Mesenchymal stem cell (in vitro differentiated cells and primary cell): Measurements from ENCODE around the gene RNASE13.

Source experiments
- DNase-seq: peaks from one replicate; pipeline ENCODE4 v3.0.0-alpha.2; 2013
- H2AFZ ChIP-seq: one replicate; pipeline ENCODE4 v1.6.1; 2013; ENCODE audit warnings: low read depth, mild to moderate bottlenecking, control low read depth, inconsistent platforms, low read length, moderate library complexity
- H2AK5ac ChIP-seq: 2 replicates; pipeline ENCODE4 v1.6.1; 2013; ENCODE audit warnings: low read length, moderate library complexity, mild to moderate bottlenecking, inconsistent platforms; ENCODE audit not compliant: severe bottlenecking
- H2BK120ac ChIP-seq: one replicate; pipeline ENCODE4 v1.6.1; 2013; ENCODE audit warnings: low read depth, mild to moderate bottlenecking, inconsistent platforms, low read length, moderate library complexity
- H2BK12ac ChIP-seq, 2 experiments: one replicate each; pipeline ENCODE4 v1.6.1; 2013; ENCODE audit warnings: inconsistent platforms in 2 of 2, low read length in 2 of 2, mild to moderate bottlenecking in 2 of 2, moderate library complexity in 2 of 2, control low read depth in 1 of 2
- H2BK15ac ChIP-seq: one replicate; pipeline ENCODE4 v1.6.1; 2013; ENCODE audit warnings: mild to moderate bottlenecking, low read depth, inconsistent platforms; ENCODE audit not compliant: poor library complexity, severe bottlenecking
- H2BK5ac ChIP-seq: 2 replicates; pipeline ENCODE4 v1.6.1; 2013; ENCODE audit warnings: low read depth, mild to moderate bottlenecking, low read length, control low read depth, inconsistent platforms; ENCODE audit not compliant: poor library complexity, severe bottlenecking
- H3K14ac ChIP-seq, 2 experiments: one replicate each; pipeline ENCODE4 v1.6.1; 2013; ENCODE audit warnings: inconsistent platforms in 2 of 2, low read length in 2 of 2, control low read depth in 1 of 2, mild to moderate bottlenecking in 1 of 2, moderate library complexity in 1 of 2
- H3K18ac ChIP-seq, 2 experiments: one replicate each; pipeline ENCODE4 v1.6.1; 2013; ENCODE audit warnings: inconsistent platforms in 2 of 2, low read length in 2 of 2, control low read depth in 1 of 2, low read depth in 1 of 2, mild to moderate bottlenecking in 1 of 2
- H3K23ac ChIP-seq, 2 experiments: one replicate each; pipeline ENCODE4 v1.6.1; 2013; ENCODE audit warnings: inconsistent platforms in 2 of 2, low read length in 2 of 2, mild to moderate bottlenecking in 2 of 2, moderate library complexity in 2 of 2, control low read depth in 1 of 2
- H3K27ac ChIP-seq: 2 replicates; pipeline ENCODE4 v1.5.1; 2013; ENCODE audit warnings: mild to moderate bottlenecking, moderate library complexity, low read length, control low read depth, inconsistent platforms; ENCODE audit not compliant: poor library complexity, severe bottlenecking
- H3K27me3 ChIP-seq, 2 experiments: 2 replicates each; pipeline versions ENCODE4 v1.6.1 to v1.7.0; 2013; ENCODE audit warnings: low read length in 2 of 2, mild to moderate bottlenecking in 2 of 2, moderate library complexity in 2 of 2, control low read depth in 1 of 2, inconsistent platforms in 1 of 2; ENCODE audit not compliant: control insufficient read depth in 1 of 2, insufficient read depth in 1 of 2
- H3K36me3 ChIP-seq, 2 experiments: 2 replicates each; pipeline versions ENCODE4 v1.6.1 to v1.7.0; 2013; ENCODE audit warnings: low read length in 2 of 2, control low read depth in 1 of 2, inconsistent platforms in 1 of 2, low read depth in 1 of 2, mild to moderate bottlenecking in 1 of 2; ENCODE audit not compliant: insufficient read depth in 2 of 2, control insufficient read depth in 1 of 2
- H3K4ac ChIP-seq, 2 experiments: one replicate each; pipeline ENCODE4 v1.6.1; 2013; ENCODE audit warnings: inconsistent platforms in 2 of 2, low read length in 2 of 2, mild to moderate bottlenecking in 2 of 2, moderate library complexity in 2 of 2, control low read depth in 1 of 2, low read depth in 1 of 2
- H3K4me1 ChIP-seq: 2 replicates; pipeline ENCODE4 v1.6.1; 2013; ENCODE audit warnings: low read depth, low read length, control low read depth; ENCODE audit not compliant: control insufficient read depth, insufficient read depth
- H3K4me2 ChIP-seq: 2 replicates; pipeline ENCODE4 v1.6.1; 2013; ENCODE audit warnings: low read length, mild to moderate bottlenecking, inconsistent platforms; ENCODE audit not compliant: poor library complexity, severe bottlenecking
- H3K4me3 ChIP-seq, 2 experiments: 2 replicates each; pipeline versions ENCODE4 v1.5.1 to v1.7.0; 2013; ENCODE audit warnings: low read length in 2 of 2, mild to moderate bottlenecking in 2 of 2, control low read depth in 1 of 2, low read depth in 1 of 2; ENCODE audit not compliant: insufficient read depth in 1 of 2
- H3K79me1 ChIP-seq: replicated peaks from 2 replicates; pipeline ENCODE4 v1.6.1; 2013; ENCODE audit warnings: mild to moderate bottlenecking, control low read depth, low read length, inconsistent platforms; ENCODE audit not compliant: poor library complexity, severe bottlenecking
- H3K9ac ChIP-seq: 2 replicates; pipeline ENCODE4 v1.7.0; 2013; ENCODE audit warnings: mild to moderate bottlenecking, low read length, moderate library complexity
- H3K9me3 ChIP-seq: 2 replicates; pipeline ENCODE4 v1.7.0; 2013; ENCODE audit warnings: mild to moderate bottlenecking, low read length; ENCODE audit not compliant: control insufficient read depth
- H4K8ac ChIP-seq: one replicate; pipeline ENCODE4 v1.6.1; 2013; ENCODE audit warnings: inconsistent platforms, mild to moderate bottlenecking, low read length, moderate library complexity
- H4K91ac ChIP-seq: one replicate; pipeline ENCODE4 v1.6.1; 2013; ENCODE audit warnings: mild to moderate bottlenecking, low read length, inconsistent platforms
- WGBS: methylation state at CpG from one replicate; pipeline ENCODE4 v1.1.7; 2013; ENCODE audit warnings: mixed read lengths; 5-methylcytosine and 5-hydroxymethylcytosine counted together

The RNASE13 gene

DNA sequence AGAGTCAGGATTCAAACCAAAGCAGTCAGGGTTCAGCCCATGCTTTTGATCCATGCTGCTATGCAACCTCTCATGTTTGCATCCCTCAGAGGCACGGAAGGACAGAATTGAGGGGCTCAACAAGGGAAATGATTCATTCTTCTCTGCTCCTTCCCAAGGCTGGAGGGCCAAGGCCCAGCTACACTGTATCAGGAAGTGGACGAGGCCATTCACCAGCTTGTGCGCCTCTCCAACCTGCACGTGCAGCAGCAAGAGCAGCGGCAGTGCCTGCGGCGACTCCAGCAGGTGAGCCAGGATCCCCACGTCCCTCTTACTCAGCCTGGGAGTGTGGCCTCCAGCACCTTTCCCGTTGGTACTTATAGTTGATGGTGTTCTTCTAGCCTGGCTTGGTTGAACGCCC lies 44.1 kb upstream of the RNASE13 start:
- no peak overlapping the region for H3K18ac ChIP-seq
- H3K27me3 ChIP-seq, result no peaks in the 10 kb centered on the region
- H3K23ac ChIP-seq, result no peak overlapping the region
- H2BK120ac ChIP-seq, result no peak overlapping the region
- H2BK15ac ChIP-seq, result no peak overlapping the region
- no peak overlapping the region for H2BK5ac ChIP-seq
- WGBS, result 92% methylated on average over 10 of the region's 10 CpGs
- no peak overlapping the region for H4K91ac ChIP-seq
- peaks cover 69% of the 10 kb centered on the region for H3K79me1 ChIP-seq
- H2AFZ ChIP-seq, result no peak overlapping the region
- no peak overlapping the region for H3K4me3 ChIP-seq
- H3K9ac ChIP-seq, result no peak overlapping the region
- no peak overlapping the region for H3K14ac ChIP-seq
- H2BK12ac ChIP-seq, result no peak overlapping the region
- DNase-seq, result no peak
- H3K27ac ChIP-seq, result no peak overlapping the region
- no peaks in the 10 kb centered on the region for H3K9me3 ChIP-seq
- H3K36me3 ChIP-seq, result peaks cover 90 to 97% of the 10 kb centered on the region in 2 experiments
- H2AK5ac ChIP-seq, result no peak overlapping the region
- no peak overlapping the region for H3K4me2 ChIP-seq
- H4K8ac ChIP-seq, result no peak overlapping the region
- peaks cover 8% of the 10 kb centered on the region for H3K4me1 ChIP-seq
- no peak overlapping the region for H3K4ac ChIP-seq

DNA sequence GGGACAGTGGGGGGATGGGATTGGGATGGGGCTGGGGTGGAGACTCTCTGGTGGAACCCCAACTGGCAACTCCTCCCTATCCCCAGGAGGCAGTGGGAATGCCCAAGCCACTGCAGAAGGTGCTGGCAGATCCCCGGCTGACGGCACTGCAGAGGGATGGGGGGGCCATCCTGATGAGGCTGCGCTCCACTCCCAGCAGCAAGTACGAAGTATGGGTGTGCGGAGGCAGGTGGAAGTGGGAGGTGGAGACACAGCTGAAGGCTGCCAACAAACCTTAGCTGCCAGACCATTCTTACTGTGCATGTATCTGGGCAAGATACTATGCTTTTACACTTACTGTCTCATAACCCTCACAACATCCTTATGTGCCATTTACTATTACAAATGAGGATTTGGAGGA lies 43.7 kb upstream of the RNASE13 start:
- DNase-seq, result no peak
- Histone ChIP-seq H2BK15ac (no peak overlapping the region), H2BK5ac (no peak overlapping the region), H3K14ac (no peak overlapping the region), H2AFZ (no peak overlapping the region), H2BK120ac (no peak overlapping the region), H4K8ac (no peak overlapping the region), H3K18ac (no peak overlapping the region), H3K9me3 (no peaks in the 10 kb centered on the region), H2BK12ac (no peak overlapping the region), H3K79me1 (peaks cover 71% of the 10 kb centered on the region), H3K4ac (no peak overlapping the region), H2AK5ac (no peak overlapping the region), H3K4me1 (peaks cover 7% of the 10 kb centered on the region), H3K23ac (no peak overlapping the region), H3K9ac (no peak overlapping the region), H3K36me3 (peaks cover 91 to 98% of the 10 kb centered on the region in 2 experiments), H3K27me3 (no peaks in the 10 kb centered on the region), H3K4me3 (no peak overlapping the region), H4K91ac (no peak overlapping the region), H3K4me2 (no peak overlapping the region), H3K27ac (no peak overlapping the region)
- 88% methylated on average over 5 of the region's 5 CpGs for WGBS

GRCh38 chr14:21077672-21078071 lies 43.1 kb upstream of the RNASE13 start:
- Histone ChIP-seq H3K36me3 (peaks cover 91 to 100% of the 10 kb centered on the region in 2 experiments), H3K27ac (no peak overlapping the region), H3K4ac (no peak overlapping the region), H3K4me1 (peaks cover 11% of the 10 kb centered on the region), H4K8ac (no peak overlapping the region), H3K14ac (no peak overlapping the region), H3K9me3 (no peaks in the 10 kb centered on the region), H3K27me3 (no peaks in the 10 kb centered on the region), H3K4me3 (no peak overlapping the region), H2BK5ac (no peak overlapping the region), H3K79me1 (peaks cover 74% of the 10 kb centered on the region), H2AK5ac (no peak overlapping the region), H2AFZ (no peak overlapping the region), H2BK12ac (no peak overlapping the region), H4K91ac (no peak overlapping the region), H3K18ac (no peak overlapping the region), H3K9ac (no peak overlapping the region), H3K4me2 (no peak overlapping the region), H3K23ac (no peak overlapping the region), H2BK120ac (no peak overlapping the region), H2BK15ac (no peak overlapping the region)
- 95% methylated on average over 2 of the region's 2 CpGs for WGBS
- no peak for DNase-seq

DNA sequence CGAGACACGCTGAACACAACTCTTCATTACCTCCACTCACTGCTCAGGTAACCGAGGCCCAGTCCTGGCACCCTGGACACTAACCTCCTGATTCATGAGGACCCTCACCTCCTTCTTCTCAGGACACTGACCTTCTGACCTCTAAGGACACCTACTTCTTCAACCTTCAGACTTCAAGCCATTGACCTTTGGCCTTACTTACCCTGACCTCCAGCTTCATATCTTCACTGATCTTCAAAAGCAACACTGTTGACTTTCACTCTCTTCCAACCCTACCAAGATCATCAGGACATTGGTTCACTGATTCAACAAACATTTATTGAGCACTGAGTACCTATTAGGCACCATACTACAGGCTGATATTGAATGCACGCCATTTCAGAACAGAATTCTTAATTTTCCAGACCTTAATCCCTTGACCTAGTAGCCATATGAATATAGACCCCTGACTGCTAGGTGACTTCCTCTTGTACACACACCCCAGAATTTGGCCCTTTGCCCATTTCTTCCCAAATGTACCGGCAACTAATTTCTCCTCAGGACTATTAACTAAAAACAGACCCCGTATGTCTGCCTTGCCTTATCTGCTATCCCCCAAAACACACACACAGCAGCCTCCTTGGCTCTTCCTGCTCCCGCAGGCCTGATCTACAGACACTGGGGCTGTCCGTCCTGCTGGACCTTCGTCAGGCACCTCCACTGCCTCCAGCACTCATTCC lies 41.3 kb upstream of the RNASE13 start:
- no peak overlapping the region for H2BK12ac ChIP-seq
- no peak overlapping the region for H3K18ac ChIP-seq
- H3K4me1 ChIP-seq, result peaks cover 19% of the 10 kb centered on the region
- no peak overlapping the region for H3K27ac ChIP-seq
- peaks cover 75 to 82% of the 10 kb centered on the region in 2 experiments for H3K36me3 ChIP-seq
- H2BK5ac ChIP-seq, result no peak overlapping the region
- DNase-seq, result no peak
- no peak overlapping the region for H2BK120ac ChIP-seq
- peaks cover 61% of the 10 kb centered on the region for H3K79me1 ChIP-seq
- H3K4ac ChIP-seq, result no peak overlapping the region
- no peak overlapping the region for H3K4me2 ChIP-seq
- no peak overlapping the region for H3K9ac ChIP-seq
- no peak overlapping the region for H4K8ac ChIP-seq
- H4K91ac ChIP-seq, result no peak overlapping the region
- peak overlapping the region in 1 of 2 experiments; percentile 4 for H3K4me3 ChIP-seq
- H2BK15ac ChIP-seq, result no peak overlapping the region
- H3K23ac ChIP-seq, result no peak overlapping the region
- no peak overlapping the region for H3K14ac ChIP-seq
- no peak overlapping the region for H2AK5ac ChIP-seq
- no peaks in the 10 kb centered on the region for H3K27me3 ChIP-seq
- no peaks in the 10 kb centered on the region for H3K9me3 ChIP-seq
- no peak overlapping the region for H2AFZ ChIP-seq
- WGBS, result 96% methylated on average over 9 of the region's 9 CpGs
